SKM-1 treated with dmso at 0.1 percent for 144 hours (cell line): ENCODE measurements around the gene CCNI2.
"Not testable (repeated sequence)": the region's sequence is repeated elsewhere in the genome, so short reads cannot be mapped to it uniquely, and the experiment has no call there.

ENCODE experiments used
- DNase-seq: peaks from one replicate; lab custom pipeline; 2025; ENCODE audit not compliant: unreplicated experiment; lab: John Stamatoyannopoulos, UW

Gene CCNI2

DNA sequence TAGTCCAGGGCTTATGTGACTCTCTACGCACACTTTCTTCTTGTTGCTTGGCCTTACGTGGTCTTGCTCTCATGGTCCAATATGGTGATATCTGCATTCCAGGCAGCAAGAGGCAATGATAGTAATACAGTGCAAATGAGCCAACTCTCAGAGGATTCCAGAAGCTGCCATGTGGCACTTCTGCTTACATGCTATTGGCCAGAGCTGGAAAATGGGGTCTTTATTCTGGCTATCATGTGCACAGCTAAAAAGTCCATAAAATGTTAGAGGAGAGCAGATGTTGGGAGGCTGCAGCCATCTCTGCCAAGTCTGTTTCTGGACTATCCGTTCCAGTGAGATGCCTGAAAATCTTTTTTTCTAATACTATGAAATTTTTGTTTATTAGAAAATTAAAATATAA lies 32.7 kb downstream of the CCNI2 start:
- no peak for DNase-seq

DNA sequence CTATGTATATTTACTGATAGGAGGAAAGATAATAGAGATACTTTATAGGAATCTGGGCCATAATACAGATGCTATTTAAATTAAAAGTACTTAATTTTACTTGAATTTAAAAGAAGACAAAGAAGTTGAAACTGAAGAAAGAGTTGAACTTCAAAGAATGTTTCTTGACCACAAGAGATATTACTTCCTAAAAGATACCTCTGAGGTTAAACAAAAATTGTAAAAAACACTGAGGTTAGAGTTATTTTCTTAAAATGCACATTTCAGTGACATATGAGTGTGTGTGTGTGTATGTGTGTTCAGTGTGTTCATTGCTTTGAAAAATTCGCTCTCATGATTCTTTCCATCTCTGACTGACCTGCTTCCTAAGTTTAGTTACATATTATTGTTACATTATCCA lies 33.4 kb downstream of the CCNI2 start:
- no peak for DNase-seq

DNA sequence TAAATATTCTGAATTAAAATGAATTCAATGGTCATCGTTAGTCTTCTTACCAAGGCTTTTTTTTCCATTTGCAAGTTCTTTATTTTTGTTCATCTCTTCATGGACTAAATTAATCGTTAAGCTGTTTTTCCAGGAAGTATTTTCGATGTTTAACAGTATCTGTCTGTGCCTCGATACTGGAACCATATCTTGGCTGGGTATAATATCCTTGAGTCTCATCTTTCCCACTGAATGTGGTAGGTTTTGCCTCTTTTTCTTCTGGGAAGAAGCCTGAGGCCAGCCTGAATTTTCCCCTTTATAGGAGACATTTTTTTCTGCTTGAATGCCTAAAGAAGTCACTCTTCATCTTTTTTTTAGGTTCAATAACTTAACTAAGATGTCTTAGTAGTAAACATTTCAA lies 33.8 kb downstream of the CCNI2 start:
- no peak for DNase-seq

DNA sequence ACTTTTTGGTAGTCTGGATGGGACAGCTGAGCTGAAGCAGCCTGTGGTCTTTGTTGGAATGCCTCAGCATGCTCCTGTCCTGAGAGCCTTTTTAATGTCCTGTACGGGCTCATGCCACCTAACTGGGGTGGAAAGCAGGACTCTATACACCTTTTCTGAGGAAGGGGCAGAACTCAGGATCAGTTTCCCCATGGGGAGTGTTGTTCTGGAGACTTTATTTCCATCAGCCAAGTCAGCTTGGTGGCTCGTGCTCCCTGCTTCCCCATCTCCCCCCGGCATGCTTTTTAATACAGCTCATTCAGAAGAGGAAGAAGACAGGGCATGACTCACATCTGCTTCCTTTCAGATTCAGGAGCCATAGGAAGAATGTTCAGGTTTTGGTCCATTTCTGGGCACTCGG lies 34.9 kb downstream of the CCNI2 start:
- peak; percentile 54 for DNase-seq

DNA sequence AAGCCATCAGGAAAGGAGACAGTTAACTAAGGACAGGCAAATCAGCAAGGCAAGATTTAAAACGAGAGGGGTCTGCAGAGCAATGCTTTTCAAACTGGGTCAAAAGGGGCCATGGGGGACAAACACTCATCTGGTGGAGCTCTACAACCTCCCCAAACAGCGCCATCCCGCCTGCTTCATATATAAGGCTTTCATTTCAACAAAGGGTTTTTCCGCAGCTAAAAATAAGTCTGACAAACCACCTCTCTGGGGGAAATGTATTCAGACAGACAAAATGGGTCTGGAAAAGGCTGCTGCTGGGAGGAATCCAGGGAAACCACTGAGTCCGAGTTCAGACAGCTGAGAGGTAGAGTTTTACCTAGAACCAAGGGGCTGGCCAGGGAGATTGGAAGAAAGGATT lies 38.1 kb downstream of the CCNI2 start:
- no peak for DNase-seq

DNA sequence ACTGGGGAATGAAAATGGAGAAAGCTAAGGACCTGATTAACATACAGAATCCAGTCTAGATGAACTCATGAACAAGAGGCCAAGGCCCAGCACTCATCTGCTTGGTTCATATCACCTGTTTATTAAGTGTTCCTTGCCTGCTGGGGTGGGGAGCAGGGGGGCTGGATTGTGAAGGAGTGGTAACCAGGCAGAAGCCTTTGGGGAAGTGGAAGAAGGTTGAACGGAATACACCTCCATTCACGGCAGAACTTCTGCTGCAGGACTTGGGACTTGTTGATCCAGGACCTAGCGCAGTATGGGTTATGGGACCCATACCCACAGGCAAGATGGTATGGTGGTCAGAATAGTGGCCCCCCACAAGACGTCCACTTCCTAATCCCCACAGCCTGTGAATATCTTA lies 38.6 kb downstream of the CCNI2 start:
- no peak for DNase-seq

DNA sequence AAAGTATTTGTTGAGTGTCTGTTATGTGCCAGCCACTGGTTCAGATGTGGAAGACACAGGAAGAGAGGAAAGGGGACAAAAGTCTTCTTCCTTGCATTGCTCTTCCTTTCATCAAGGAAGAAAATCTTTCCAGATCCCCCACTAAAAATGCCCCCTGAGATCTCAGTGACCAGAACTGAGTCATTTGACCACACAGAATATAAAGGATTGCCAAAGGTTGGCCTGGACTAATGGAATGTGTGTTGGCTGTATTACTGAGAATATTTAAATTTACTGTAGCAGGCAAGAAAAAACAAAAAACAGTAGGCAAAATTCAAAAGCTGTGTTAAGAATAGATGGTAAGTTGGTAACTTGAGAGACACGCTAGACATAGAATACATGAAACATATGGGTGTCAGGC lies 39.9 kb downstream of the CCNI2 start:
- DNase-seq = no peak

DNA sequence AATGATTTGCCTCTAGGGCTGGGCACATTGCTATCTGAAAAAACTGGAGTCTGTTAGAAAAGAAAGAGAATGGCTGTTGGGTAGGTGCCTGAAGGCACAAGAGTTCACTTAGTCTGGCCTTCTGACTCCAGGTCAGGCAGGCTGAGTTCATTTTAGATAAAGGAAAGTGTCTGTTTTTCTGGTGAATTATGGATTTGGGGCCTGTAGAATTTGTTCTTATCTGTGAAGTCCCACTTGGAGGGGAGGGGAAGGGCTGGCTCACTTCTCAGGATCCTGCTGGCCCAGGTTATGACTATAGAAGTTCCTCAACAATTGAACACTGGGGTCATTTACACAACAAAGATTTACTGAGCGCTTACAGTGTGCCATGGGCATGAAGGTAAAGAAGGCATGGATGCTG lies 41.3 kb downstream of the CCNI2 start:
- DNase-seq = no peak

DNA sequence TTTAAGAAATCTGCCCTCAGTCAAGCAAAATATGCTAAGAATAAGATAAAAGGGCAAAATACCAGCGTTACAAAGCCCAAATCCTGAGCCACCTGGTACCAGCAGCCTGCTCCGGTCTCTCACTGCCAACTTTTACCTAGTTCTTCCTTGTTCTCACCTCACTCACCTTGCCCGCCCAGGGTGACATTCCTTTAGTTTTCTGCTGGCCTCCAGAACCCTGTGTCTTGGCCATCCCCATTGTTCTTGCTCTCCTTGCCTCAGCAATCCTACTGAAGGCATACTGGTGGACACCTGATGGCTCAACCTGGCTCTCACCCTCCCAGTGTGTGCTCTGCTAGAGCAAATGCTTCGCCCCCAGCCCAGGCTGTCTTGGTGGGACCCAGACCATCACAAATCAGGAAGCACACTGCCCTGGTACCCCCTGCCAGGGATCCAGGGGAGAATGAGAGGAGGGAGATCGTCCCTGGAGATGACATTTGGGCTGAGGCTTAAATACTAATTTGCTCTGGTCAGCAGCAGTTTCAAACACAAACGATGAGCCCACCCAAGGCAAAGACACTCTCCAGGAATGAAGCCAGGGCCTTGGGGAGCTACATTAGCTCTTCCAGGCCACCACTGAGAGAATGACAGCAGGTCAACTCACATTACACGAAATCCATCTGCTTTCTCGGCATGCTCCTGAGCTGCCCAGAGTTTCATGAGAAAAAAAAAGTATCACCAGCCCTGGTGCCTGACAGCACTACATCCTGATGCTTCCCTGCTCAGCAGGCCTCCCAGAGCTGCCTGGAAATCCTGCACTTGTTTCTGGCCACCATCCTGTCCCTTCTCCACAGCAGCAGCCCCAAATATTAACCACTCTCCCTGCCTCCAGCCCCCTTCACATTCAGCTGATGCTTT lies 42.0 kb downstream of the CCNI2 start:
- DNase-seq = no peak

DNA sequence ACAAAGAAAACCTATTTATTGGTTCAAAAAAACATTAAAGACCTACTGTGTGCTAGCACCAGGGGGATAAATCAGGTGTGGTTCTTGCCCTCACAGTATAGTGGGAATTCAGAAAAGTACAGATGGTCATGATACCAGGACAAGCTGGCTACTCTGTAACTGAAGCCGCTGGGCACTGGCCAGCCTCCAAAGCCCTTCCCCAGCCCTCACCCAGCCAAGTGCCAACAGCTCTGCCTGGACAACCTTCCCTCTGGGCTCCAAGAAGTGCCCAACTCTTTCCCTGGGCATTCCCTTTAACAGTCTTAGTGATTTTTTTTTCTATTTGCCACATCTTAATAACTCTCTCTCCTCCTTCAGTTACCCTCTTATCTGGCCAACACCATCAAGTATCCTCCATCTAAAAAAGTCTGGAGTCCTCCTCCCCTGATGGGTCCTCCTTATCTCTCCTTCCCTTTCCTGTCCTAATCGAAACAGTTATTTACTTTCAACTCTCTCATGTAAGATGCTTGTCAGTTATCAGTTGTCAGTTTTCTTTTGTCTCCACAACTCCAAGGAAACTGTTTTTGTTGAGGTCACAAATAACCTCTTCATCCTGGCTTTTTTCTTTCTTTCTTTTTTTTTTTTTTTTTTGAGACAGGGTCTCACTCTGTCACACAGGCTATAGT lies 43.1 kb downstream of the CCNI2 start:
- no peak for DNase-seq

DNA sequence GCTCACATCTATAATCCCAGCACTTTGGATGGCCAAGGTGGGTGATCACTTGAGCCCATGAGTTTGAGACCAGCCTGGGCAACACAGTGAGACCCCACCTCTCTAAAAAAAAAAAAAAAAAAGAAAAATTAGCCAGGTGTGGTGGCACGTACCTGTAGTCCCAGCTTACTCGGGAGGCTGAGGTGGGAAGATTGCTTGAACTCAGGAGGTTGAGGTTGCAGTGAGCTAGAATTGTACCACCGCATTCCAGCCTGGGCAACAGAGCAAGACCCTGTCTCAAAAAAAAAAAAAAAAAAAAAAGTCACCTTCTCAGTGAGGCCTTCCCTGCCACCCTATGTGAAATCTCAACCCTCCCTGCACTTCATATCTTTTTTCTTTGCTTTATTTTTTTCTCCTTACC lies 43.8 kb downstream of the CCNI2 start:
- DNase-seq = no peak

DNA sequence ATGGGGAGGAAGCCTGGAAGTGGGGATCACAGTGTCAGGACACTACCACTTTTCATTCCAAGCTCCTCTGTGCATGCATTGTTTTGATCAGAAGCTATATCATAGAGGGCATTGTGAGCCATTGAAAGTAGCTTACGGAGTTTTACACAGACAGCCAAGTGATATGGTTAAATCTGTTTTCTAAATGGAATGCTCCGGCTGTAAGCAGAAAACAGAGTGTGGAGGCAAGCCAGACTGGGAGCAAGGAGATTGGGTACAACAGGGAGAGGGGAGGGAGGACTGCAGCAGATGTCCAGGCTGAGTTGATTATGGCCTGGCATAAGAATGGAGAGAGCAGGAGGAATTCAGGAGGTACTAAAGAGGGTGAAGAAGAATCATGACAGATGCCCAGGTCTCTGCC lies 50.4 kb downstream of the CCNI2 start:
- no peak for DNase-seq

DNA sequence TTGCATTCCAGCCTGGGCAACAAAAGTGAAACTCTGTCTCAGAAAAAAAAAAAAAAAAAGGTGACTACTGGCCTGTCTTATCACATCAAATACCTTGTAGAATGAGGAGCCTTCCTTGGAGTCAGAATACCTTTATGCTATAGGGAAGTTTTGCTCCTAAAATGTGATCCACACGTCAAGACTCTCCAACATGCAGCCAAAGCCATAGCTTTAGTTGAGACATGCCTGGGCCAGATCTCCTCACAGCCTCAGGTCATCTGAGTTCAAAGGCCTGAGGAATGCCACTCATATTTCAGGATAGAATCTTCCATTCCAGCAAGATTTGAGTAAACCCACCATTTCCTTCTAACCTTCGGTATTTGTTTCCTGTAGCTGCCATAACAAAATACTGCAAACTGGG lies 52.2 kb downstream of the CCNI2 start:
- no peak for DNase-seq

DNA sequence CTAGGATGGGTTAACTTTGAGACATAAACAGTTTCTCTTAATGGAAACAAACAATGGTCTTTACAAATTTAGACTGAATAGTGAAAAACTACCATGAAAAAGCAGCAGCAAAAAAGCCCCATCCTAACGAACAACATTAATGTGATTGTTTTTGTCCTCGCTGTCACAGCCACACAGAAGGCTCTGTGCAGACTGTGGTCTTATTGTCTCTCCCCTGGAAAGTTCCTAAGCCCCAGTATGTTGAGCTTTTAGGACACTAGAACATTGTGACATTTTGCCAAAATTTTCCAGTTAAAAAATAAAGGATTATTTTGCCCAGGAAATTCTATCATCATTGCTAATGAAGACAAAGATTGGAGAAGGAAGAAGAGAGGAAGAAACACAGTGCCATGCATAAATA lies 53.3 kb downstream of the CCNI2 start:
- no peak for DNase-seq

DNA sequence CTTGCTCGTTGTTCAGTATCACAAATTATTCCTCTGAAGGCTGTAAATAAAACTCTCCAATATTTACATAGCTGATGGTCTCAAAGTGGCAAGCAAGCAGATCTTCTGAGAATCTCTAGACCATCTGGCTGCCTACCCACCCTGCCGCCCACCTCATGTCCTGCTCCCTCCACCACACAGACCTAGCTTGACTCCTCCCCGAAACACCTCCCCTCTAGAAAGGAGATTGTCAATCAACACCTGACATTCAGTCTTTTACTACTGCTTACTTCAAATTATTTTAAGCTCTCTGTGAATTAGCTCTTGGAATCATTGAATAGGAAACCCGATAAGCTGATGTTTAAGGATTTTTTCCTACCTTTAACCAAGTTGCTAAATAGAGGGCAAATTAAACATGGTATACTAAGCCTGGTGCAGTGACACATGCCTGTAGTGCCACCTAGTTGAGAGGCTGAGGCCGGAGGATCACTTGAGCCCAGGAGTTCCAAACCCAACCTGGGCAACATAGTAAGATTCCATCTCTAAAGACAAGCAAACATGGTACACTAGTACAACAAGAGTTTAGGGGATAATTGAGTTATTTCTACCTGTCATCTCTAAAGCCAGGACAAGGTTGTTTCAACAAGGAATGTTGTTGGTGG lies 54.9 kb downstream of the CCNI2 start:
- no peak for DNase-seq

DNA sequence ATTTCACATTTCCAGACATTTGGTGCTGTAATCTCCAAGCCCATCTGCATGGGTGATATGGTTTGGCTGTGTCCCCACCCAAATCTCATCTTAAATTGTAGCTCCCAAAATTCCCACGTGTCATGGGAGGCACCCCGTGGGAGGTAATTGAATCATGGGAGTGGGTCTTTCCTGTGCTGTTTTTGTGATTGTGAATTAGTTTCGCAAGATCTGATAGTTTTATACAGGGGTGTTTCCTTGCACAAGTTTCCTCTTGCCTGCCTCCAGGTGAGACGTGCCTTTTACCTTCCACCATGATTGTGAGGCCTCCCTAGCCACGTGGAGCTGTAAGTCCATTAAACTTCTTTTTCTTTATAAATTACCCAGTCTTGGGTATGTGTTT lies 55.5 kb downstream of the CCNI2 start:
- not testable (repeated sequence) for DNase-seq
